Stimulated activated CD8-positive, alpha-beta memory T cell treated with anti-CD3 and anti-CD28 coated beads, Interleukin-7, amount 100 ng/mL, for 1 hour (primary cell): ENCODE data around the gene GAPDHS.

ENCODE experiments used
- DNase-seq, 2 donors: peaks; one replicate each; pipeline ENCODE4 v3.0.0-alpha.2; 2020; ENCODE audit warnings: low read depth in 2 of 2

The GAPDHS gene

DNA sequence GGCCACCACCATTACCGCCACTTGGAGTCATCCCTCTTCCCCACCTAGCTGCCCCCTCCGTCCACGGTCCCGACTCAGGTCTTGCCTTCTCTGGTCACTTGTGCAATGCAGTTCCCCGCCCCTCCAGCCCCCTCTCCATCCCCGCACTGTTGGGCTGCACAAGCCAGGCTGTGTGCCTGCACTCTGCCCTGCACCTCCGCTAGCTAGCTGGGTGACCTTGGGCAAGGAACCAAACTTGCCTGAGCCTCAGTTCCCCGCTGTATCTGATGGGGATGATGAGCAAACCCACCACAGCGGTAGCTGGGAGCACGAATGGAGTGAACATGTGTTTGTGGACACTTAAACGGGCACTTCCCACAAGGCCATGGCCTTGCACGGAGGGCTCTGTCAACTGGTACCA is 6.6 kb downstream of the GAPDHS start:
- no peak for DNase-seq

DNA sequence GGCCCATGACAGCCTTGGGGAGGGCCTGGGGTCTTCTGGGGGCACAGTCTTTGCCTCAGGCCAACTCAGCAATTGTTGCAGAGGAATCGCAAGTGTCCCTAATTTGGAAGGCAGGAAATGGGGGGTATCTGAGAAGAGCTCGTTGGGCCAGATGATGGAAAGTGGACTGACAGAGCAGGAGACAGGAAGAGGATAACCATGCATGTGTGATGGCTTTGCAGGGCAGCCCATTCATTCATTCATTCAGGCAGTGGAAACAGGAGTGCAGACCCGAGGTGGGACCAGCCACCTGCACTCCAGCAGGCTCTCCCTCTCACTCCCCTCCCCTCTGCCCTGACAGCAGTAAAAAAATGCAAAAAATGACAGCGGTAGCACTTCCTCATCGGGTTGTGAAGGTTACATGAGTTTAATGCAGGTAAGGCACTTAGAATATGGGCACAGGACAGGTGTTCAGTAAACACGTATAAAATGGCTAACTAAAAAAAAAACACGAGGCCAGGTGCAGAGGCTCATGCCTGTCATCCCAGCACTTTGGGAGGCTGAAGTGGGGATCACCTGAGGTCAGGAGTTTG is 7.2 kb downstream of the GAPDHS start:
- DNase-seq = no peak

- no peak for DNase-seq
These were observed 9.0 kb downstream of the GAPDHS start for GRCh38 chr19:35542209-35542608.

- DNase-seq = no peak
These were observed 10.2 kb downstream of the GAPDHS start for GRCh38 chr19:35543280-35544109.

GRCh38 chr19:35544110-35544802 is 11.0 kb downstream of the GAPDHS start:
- DNase-seq = no peak

- peak; percentile 48 to 52 for DNase-seq
These were observed 12.0 kb downstream of the GAPDHS start, which contains the start of gene TMEM147 for GRCh38 chr19:35545001-35545854. TSS of gene TMEM147 (plus strand) at chr19:35545626. CDS start at chr19:35545740, 114 bp downstream.

DNA sequence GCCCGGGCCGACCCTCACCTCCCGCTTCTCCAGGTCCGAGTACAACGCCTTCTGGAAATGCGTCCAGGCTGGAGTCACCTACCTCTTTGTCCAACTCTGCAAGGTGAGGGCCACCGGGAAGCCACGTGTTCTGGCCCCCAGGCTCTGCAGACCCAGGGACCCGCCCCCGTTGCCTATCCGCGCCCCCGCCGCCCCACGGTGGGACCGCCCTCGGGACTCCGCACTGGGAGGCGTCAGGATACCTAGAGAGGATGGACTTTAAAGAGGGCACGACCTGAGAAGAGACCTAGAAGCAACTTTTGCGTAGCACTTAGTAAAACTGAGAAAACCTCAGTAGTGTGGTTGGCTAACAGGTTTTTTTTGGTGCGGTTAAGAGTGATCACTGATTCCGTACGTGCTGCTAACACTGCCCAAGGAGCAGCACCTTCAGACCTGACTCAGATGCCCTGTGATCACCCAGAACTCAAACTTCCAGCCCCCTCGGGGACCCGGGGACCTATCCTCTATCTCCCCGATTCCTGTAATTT is 12.7 kb downstream of the GAPDHS start:
- DNase-seq = peak in 1 of 2 donors; percentile 5

DNA sequence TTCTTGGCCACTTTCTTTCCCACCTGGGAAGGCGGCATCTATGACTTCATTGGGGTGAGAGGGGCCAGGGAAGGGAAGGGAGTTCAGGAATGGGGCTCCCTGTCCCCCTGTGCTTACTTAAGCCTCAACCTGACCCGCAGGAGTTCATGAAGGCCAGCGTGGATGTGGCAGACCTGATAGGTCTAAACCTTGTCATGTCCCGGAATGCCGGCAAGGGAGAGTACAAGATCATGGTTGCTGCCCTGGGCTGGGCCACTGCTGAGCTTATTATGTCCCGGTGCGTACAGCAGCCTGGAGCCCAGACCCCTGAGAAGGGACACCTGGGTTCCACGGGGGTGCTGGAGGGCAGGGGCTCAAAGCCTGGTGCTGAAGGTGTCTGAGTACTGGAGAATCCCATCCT is 13.3 kb downstream of the GAPDHS start:
- no peak for DNase-seq

DNA sequence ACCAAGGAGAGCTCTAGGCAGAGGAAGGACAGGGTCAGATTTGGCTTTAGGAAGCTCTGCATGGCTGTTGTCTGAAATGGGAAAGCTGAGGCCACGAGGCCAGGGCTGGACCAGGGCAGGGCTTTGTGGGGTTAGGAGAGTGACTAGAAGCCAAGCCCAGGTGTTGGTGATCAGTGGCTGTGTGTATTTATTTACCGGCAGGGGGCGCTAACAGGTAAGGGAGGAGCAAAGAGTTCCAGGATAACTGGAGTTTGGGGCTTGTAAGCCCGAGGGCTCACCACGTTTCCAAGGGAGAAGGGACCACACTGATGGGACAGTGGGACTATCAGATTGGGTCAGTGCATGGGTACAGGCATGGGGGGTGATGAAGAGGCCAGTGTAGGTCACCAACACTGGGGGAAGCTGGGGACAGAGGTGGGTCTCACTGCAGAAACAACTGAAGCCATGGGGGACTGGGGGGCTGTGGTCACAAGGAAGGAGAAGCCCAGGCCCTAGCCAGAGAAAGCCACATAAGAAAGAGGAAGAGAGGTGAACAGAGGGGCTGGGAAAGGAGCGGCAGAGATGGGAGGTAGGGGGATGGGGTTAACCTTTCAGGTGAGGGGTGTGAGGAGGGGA is 16.0 kb downstream of the GAPDHS start:
- DNase-seq = peak in 1 of 2 donors; percentile 16

GRCh38 chr19:35549879-35550523 is 16.7 kb downstream of the GAPDHS start:
- DNase-seq = no peak

- DNase-seq = no peak
These were observed 18.0 kb downstream of the GAPDHS start for GRCh38 chr19:35551091-35551810.

GRCh38 chr19:35552534-35553384 is 19.5 kb downstream of the GAPDHS start:
- no peak for DNase-seq

GRCh38 chr19:35553385-35554000 is 20.2 kb downstream of the GAPDHS start:
- no peak for DNase-seq

DNA sequence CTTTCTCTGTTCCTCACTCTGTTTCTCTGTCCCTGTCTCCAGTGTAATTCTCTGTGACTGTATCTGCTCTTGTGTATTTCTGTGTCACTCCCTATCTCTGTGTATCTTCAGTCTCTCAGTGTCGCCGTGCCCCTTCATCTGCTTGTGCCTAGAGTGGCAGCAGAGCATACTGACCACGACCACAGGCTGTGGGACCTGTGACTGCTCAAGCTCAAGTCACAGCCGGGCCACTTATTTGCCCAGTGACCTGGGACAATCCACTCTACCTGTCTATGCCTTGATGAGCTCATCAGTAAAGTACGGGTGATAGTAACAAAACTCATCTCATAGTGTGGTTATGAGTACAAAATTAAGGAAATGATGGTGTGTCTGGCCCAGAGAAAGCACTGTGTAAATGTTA is 20.8 kb downstream of the GAPDHS start:
- no peak for DNase-seq

DNA sequence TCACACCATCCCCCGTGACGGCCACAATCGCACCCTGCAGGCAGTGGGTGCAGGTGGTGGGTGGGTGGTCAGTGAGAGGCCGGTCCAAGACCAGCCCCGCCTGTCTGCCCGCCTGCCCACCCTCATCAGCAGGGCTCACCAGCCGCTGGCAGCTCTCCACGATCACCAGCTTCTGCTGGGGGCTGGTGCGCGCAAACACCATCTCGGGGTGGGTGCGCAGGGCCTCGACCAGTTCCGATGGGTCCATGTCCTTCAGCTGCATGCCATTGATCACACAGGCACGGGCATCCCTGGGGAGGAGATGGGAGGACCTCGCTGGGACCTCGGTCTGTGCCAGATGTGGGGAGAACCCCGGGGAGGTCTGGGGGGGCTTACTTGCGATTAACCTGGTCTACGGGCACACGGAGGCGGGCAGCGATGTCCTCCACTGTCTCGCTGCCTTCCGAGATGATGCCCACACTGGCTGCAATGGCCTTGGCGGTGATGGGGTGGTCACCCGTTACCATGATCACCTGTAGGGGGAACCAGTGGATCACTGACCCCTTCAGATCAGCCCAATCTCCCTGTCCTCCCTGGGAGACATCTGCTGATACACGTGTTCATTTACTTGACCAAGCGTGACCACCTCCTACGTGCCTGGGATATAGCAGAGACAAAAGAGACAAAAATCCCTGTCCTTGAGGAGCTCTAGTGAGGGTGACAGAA is 22.2 kb downstream of the GAPDHS start:
- no peak for DNase-seq

DNA sequence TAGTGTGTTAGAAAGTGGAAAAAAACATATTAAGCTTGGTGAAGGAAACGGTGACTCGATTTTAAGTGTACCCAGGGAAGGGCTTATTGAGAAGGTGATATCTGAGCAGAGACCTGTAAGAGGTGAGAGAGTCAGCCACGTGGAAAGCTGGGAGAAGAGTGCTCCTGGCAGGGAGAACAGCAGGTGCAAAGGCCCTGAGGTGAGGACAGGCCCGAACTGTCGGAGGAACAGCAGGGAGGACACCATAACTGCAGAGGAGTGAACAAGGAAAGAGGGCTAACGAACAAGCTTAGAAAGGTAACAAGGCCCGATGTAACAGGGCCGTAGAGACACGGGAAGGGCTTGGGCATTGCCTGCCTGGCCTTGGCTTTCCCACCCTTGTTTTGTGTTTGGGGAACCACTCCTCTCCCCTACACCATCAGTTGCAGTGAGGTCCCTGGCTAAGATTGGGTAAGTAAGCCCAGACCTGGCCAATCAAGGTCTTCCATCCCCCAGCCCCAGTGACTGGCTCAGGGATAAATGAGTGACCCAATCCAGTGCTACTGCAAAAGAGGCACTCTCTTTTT is 22.9 kb downstream of the GAPDHS start:
- DNase-seq = no peak

GRCh38 chr19:35556846-35557538 is 23.7 kb downstream of the GAPDHS start:
- no peak for DNase-seq
